ENCODE results near the gene PLAGL1.

Gene PLAGL1

GRCh38 chr6:143982968-143983367, 25.1 kb downstream of the PLAGL1 start:
- Histone ChIP-seq H3K4me1 (ENCODE audit: control insufficient read depth in 1 of 2, insufficient read depth in 2 of 2, low read length in 2 of 2) (peaks cover 0 to 9% of the 10 kb centered on the region in 2 donors), H3K9ac (ENCODE audit: low read depth in 1 of 2, low read length in 2 of 2) (no peak overlapping the region), H3K27me3 (ENCODE audit: control insufficient read depth in 1 of 2, insufficient read depth in 2 of 2, low read length in 2 of 2) (no peaks in the 10 kb centered on the region), H3K36me3 (ENCODE audit: control insufficient read depth in 1 of 2, insufficient read depth in 2 of 2, low read length in 2 of 2) (no peaks in the 10 kb centered on the region), H3K9me3 (ENCODE audit: control insufficient read depth in 1 of 2, low read length in 2 of 2) (no peaks in the 10 kb centered on the region), H3K27ac (ENCODE audit: low read depth, low read length) (no peak overlapping the region), H3K4me3 (ENCODE audit: low read depth in 1 of 2, low read length in 2 of 2) (no peak overlapping the region)

GRCh38 chr6:143980921-143981320, 27.1 kb downstream of the PLAGL1 start:
- Histone ChIP-seq H3K4me1 (ENCODE audit: control insufficient read depth in 1 of 2, insufficient read depth in 2 of 2, low read length in 2 of 2) (peaks cover 0 to 9% of the 10 kb centered on the region in 2 donors), H3K27ac (ENCODE audit: low read depth, low read length) (no peak overlapping the region), H3K9me3 (ENCODE audit: control insufficient read depth in 1 of 2, low read length in 2 of 2) (no peaks in the 10 kb centered on the region), H3K27me3 (ENCODE audit: control insufficient read depth in 1 of 2, insufficient read depth in 2 of 2, low read length in 2 of 2) (no peaks in the 10 kb centered on the region), H3K9ac (ENCODE audit: low read depth in 1 of 2, low read length in 2 of 2) (no peak overlapping the region), H3K4me3 (ENCODE audit: low read depth in 1 of 2, low read length in 2 of 2) (no peak overlapping the region), H3K36me3 (ENCODE audit: control insufficient read depth in 1 of 2, insufficient read depth in 2 of 2, low read length in 2 of 2) (no peaks in the 10 kb centered on the region)

- no peaks in the 10 kb centered on the region for H3K36me3 ChIP-seq (ENCODE audit: control insufficient read depth in 1 of 2, insufficient read depth in 2 of 2, low read length in 2 of 2)
- no peaks in the 10 kb centered on the region for H3K4me1 ChIP-seq (ENCODE audit: control insufficient read depth in 1 of 2, insufficient read depth in 2 of 2, low read length in 2 of 2)
- no peak overlapping the region for H3K9ac ChIP-seq (ENCODE audit: low read depth in 1 of 2, low read length in 2 of 2)
- H3K27ac ChIP-seq (ENCODE audit: low read depth, low read length), result no peak overlapping the region
- no peaks in the 10 kb centered on the region for H3K27me3 ChIP-seq (ENCODE audit: control insufficient read depth in 1 of 2, insufficient read depth in 2 of 2, low read length in 2 of 2)
- H3K4me3 ChIP-seq (ENCODE audit: low read depth in 1 of 2, low read length in 2 of 2), result no peak overlapping the region
- no peaks in the 10 kb centered on the region for H3K9me3 ChIP-seq (ENCODE audit: control insufficient read depth in 1 of 2, low read length in 2 of 2)
Measured at GRCh38 chr6:143976806-143977349, 31.2 kb downstream of the PLAGL1 start.

GRCh38 chr6:143974089-143974488, 34.0 kb downstream of the PLAGL1 start:
- H3K4me1 ChIP-seq (ENCODE audit: control insufficient read depth in 1 of 2, insufficient read depth in 2 of 2, low read length in 2 of 2), result peaks cover 0 to 4% of the 10 kb centered on the region in 2 donors

GRCh38 chr6:143973097-143973966, 34.7 kb downstream of the PLAGL1 start:
- no peak overlapping the region for H3K4me3 ChIP-seq (ENCODE audit: low read depth in 1 of 2, low read length in 2 of 2)
- no peaks in the 10 kb centered on the region for H3K9me3 ChIP-seq (ENCODE audit: control insufficient read depth in 1 of 2, low read length in 2 of 2)
- peaks cover 0 to 4% of the 10 kb centered on the region in 2 donors for H3K4me1 ChIP-seq (ENCODE audit: control insufficient read depth in 1 of 2, insufficient read depth in 2 of 2, low read length in 2 of 2)
- H3K27ac ChIP-seq (ENCODE audit: low read depth, low read length), result no peak overlapping the region
- H3K36me3 ChIP-seq (ENCODE audit: control insufficient read depth in 1 of 2, insufficient read depth in 2 of 2, low read length in 2 of 2), result no peaks in the 10 kb centered on the region
- no peaks in the 10 kb centered on the region for H3K27me3 ChIP-seq (ENCODE audit: control insufficient read depth in 1 of 2, insufficient read depth in 2 of 2, low read length in 2 of 2)
- H3K9ac ChIP-seq (ENCODE audit: low read depth in 1 of 2, low read length in 2 of 2), result no peak overlapping the region

More at GRCh38 chr6:143974089-143974488, 34.0 kb downstream of the PLAGL1 start:
- no peaks in the 10 kb centered on the region for H3K27me3 ChIP-seq (ENCODE audit: control insufficient read depth in 1 of 2, insufficient read depth in 2 of 2, low read length in 2 of 2)
- H3K36me3 ChIP-seq (ENCODE audit: control insufficient read depth in 1 of 2, insufficient read depth in 2 of 2, low read length in 2 of 2), result no peaks in the 10 kb centered on the region
- H3K27ac ChIP-seq (ENCODE audit: low read depth, low read length), result no peak overlapping the region
- H3K9ac ChIP-seq (ENCODE audit: low read depth in 1 of 2, low read length in 2 of 2), result no peak overlapping the region
- H3K4me3 ChIP-seq (ENCODE audit: low read depth in 1 of 2, low read length in 2 of 2), result no peak overlapping the region
- H3K9me3 ChIP-seq (ENCODE audit: control insufficient read depth in 1 of 2, low read length in 2 of 2), result no peaks in the 10 kb centered on the region

- no peak overlapping the region for H3K4me3 ChIP-seq (ENCODE audit: low read depth in 1 of 2, low read length in 2 of 2)
- H3K36me3 ChIP-seq (ENCODE audit: control insufficient read depth in 1 of 2, insufficient read depth in 2 of 2, low read length in 2 of 2), result no peaks in the 10 kb centered on the region
- H3K4me1 ChIP-seq (ENCODE audit: control insufficient read depth in 1 of 2, insufficient read depth in 2 of 2, low read length in 2 of 2), result peaks cover 0 to 4% of the 10 kb centered on the region in 2 donors
- H3K9ac ChIP-seq (ENCODE audit: low read depth in 1 of 2, low read length in 2 of 2), result no peak overlapping the region
- H3K27me3 ChIP-seq (ENCODE audit: control insufficient read depth in 1 of 2, insufficient read depth in 2 of 2, low read length in 2 of 2), result no peaks in the 10 kb centered on the region
- H3K9me3 ChIP-seq (ENCODE audit: control insufficient read depth in 1 of 2, low read length in 2 of 2), result no peaks in the 10 kb centered on the region
- no peak overlapping the region for H3K27ac ChIP-seq (ENCODE audit: low read depth, low read length)
Measured at GRCh38 chr6:143971482-143972205, 36.4 kb downstream of the PLAGL1 start.

GRCh38 chr6:143970456-143971218, 37.4 kb downstream of the PLAGL1 start:
- no peak overlapping the region for H3K27ac ChIP-seq (ENCODE audit: low read depth, low read length)
- H3K9ac ChIP-seq (ENCODE audit: low read depth in 1 of 2, low read length in 2 of 2), result no peak overlapping the region

GRCh38 chr6:143969077-143969476, 39.0 kb downstream of the PLAGL1 start:
- no peak overlapping the region for H3K9ac ChIP-seq (ENCODE audit: low read depth in 1 of 2, low read length in 2 of 2)
- H3K27me3 ChIP-seq (ENCODE audit: control insufficient read depth in 1 of 2, insufficient read depth in 2 of 2, low read length in 2 of 2), result no peaks in the 10 kb centered on the region
- H3K27ac ChIP-seq (ENCODE audit: low read depth, low read length), result no peak overlapping the region

More at GRCh38 chr6:143970456-143971218, 37.4 kb downstream of the PLAGL1 start:
- Histone ChIP-seq H3K9me3 (ENCODE audit: control insufficient read depth in 1 of 2, low read length in 2 of 2) (no peaks in the 10 kb centered on the region), H3K27me3 (ENCODE audit: control insufficient read depth in 1 of 2, insufficient read depth in 2 of 2, low read length in 2 of 2) (no peaks in the 10 kb centered on the region), H3K36me3 (ENCODE audit: control insufficient read depth in 1 of 2, insufficient read depth in 2 of 2, low read length in 2 of 2) (no peaks in the 10 kb centered on the region), H3K4me1 (ENCODE audit: control insufficient read depth in 1 of 2, insufficient read depth in 2 of 2, low read length in 2 of 2) (peaks cover under 1 to 4% of the 10 kb centered on the region in 2 donors), H3K4me3 (ENCODE audit: low read depth in 1 of 2, low read length in 2 of 2) (no peak overlapping the region)

GRCh38 chr6:143967706-143968376, 40.2 kb downstream of the PLAGL1 start:
- Histone ChIP-seq H3K27me3 (ENCODE audit: control insufficient read depth in 1 of 2, insufficient read depth in 2 of 2, low read length in 2 of 2) (no peaks in the 10 kb centered on the region), H3K4me3 (ENCODE audit: low read depth in 1 of 2, low read length in 2 of 2) (no peak overlapping the region), H3K9me3 (ENCODE audit: control insufficient read depth in 1 of 2, low read length in 2 of 2) (no peaks in the 10 kb centered on the region), H3K9ac (ENCODE audit: low read depth in 1 of 2, low read length in 2 of 2) (no peak overlapping the region), H3K27ac (ENCODE audit: low read depth, low read length) (no peak overlapping the region), H3K4me1 (ENCODE audit: control insufficient read depth in 1 of 2, insufficient read depth in 2 of 2, low read length in 2 of 2) (peaks cover 8 to 14% of the 10 kb centered on the region in 2 donors), H3K36me3 (ENCODE audit: control insufficient read depth in 1 of 2, insufficient read depth in 2 of 2, low read length in 2 of 2) (no peaks in the 10 kb centered on the region)

More at GRCh38 chr6:143969077-143969476, 39.0 kb downstream of the PLAGL1 start:
- peaks cover 5 to 6% of the 10 kb centered on the region in 2 donors for H3K4me1 ChIP-seq (ENCODE audit: control insufficient read depth in 1 of 2, insufficient read depth in 2 of 2, low read length in 2 of 2)
- H3K4me3 ChIP-seq (ENCODE audit: low read depth in 1 of 2, low read length in 2 of 2), result no peak overlapping the region
- H3K9me3 ChIP-seq (ENCODE audit: control insufficient read depth in 1 of 2, low read length in 2 of 2), result no peaks in the 10 kb centered on the region
- H3K36me3 ChIP-seq (ENCODE audit: control insufficient read depth in 1 of 2, insufficient read depth in 2 of 2, low read length in 2 of 2), result no peaks in the 10 kb centered on the region

Measured in duodenal mucosa (tissue), 2 donors.